T-cell (primary cell): Measurements from ENCODE around the gene EHBP1L1. TPM values are rescaled to one million over a fixed set of nuclear protein-coding genes. Genes with fewer than 3 reads are reported as not detected.

ENCODE experiments used
- ATAC-seq, 4 experiments: fragments of 200-7000 bp in 3 of 4; fragments of 150-1000 bp in 1 of 4; cut with Tn5 transposase; replicated peaks in 1 of 4; 1 replicate in 3 of 4; 2 replicates in 1 of 4; pipeline ENCODE4 v1.10.0; 2021; ENCODE audit warnings: moderate library complexity in 3 of 4, mild to moderate bottlenecking in 2 of 4, moderate number of reproducible peaks in 1 of 4
- CTCF ChIA-PET, 2 donors: fragments of 300-600 bp; sonication (Branson Sonifier 250); formaldehyde crosslinking; loops; one replicate each; lab custom pipeline; 2022; ENCODE audit warnings: antibody characterized with exemption in 2 of 2; lab: Charles Lee
- POLR2A ChIA-PET, 2 donors: fragments of 300-600 bp; sonication (Branson Sonifier 250); formaldehyde crosslinking; loops; one replicate each; lab custom pipeline; 2022; ENCODE audit warnings: antibody characterized with exemption in 2 of 2; lab: Charles Lee
- DNase-seq, 35 experiments: peaks; one replicate each; pipeline versions ENCODE4 v3.0.0 to v3.0.0-alpha.2; 2013 to 2023
- H3K27ac ChIP-seq: one replicate; pipeline ENCODE4 v1.5.1; 2013; ENCODE audit warnings: low read length
- H3K27me3 ChIP-seq, 2 experiments: replicated peaks in 1 of 2; 1 replicate in 1 of 2; 2 replicates in 1 of 2; pipeline versions ENCODE4 v1.6.1 to v1.7.0; 2013; ENCODE audit warnings: low read length in 1 of 2, mixed read lengths in 1 of 2; ENCODE audit not compliant: control insufficient read depth in 2 of 2, insufficient read depth in 2 of 2; ENCODE audit errors: extremely low read depth in 1 of 2
- H3K36me3 ChIP-seq, 2 donors: 1 replicate in 1 of 2; 2 replicates in 1 of 2; pipeline versions ENCODE4 v1.6.1 to v1.7.0; 2013; ENCODE audit warnings: low read length in 1 of 2; ENCODE audit not compliant: control insufficient read depth in 2 of 2, insufficient read depth in 1 of 2; ENCODE audit errors: extremely low read depth in 1 of 2
- H3K4me1 ChIP-seq, 2 experiments: 1 replicate in 1 of 2; 2 replicates in 1 of 2; pipeline versions ENCODE4 v1.6.1 to v1.7.0; 2013; ENCODE audit warnings: low read length in 2 of 2, mixed read lengths in 1 of 2; ENCODE audit not compliant: insufficient read depth in 2 of 2, control insufficient read depth in 1 of 2; ENCODE audit errors: extremely low read depth in 1 of 2
- H3K4me3 ChIP-seq, 2 donors: 1 replicate in 1 of 2; 2 replicates in 1 of 2; pipeline versions ENCODE4 v1.5.1 to v1.7.0; 2013; ENCODE audit warnings: mild to moderate bottlenecking in 2 of 2, low read length in 1 of 2, moderate library complexity in 1 of 2; ENCODE audit not compliant: control insufficient read depth in 1 of 2; ENCODE audit errors: extremely low read depth in 1 of 2
- H3K9me3 ChIP-seq: 2 replicates; pipeline ENCODE4 v1.7.0; 2013
- H3K27ac Mint-ChIP-seq, 2 donors: one replicate each; pipeline ENCODE4 v1.8.0; 2020 to 2021; ENCODE audit warnings: mild to moderate bottlenecking in 2 of 2, mixed read lengths in 2 of 2
- H3K27me3 Mint-ChIP-seq, 2 donors: one replicate each; pipeline ENCODE4 v1.8.0; 2021 to 2022; ENCODE audit warnings: mixed read lengths in 2 of 2
- H3K36me3 Mint-ChIP-seq: one replicate; pipeline ENCODE4 v1.8.0; 2021; ENCODE audit warnings: mixed read lengths
- H3K4me1 Mint-ChIP-seq, 3 donors: one replicate each; pipeline ENCODE4 v1.8.0; 2020 to 2022; ENCODE audit warnings: mixed read lengths in 3 of 3, mild to moderate bottlenecking in 1 of 3
- H3K4me3 Mint-ChIP-seq, 3 donors: one replicate each; pipeline ENCODE4 v1.8.0; 2020 to 2022; ENCODE audit warnings: mild to moderate bottlenecking in 3 of 3, mixed read lengths in 3 of 3, moderate library complexity in 3 of 3
- H3K9me3 Mint-ChIP-seq, 3 donors: one replicate each; pipeline ENCODE4 v1.8.0; 2020 to 2022; ENCODE audit warnings: mixed read lengths in 3 of 3
- WGBS: methylation state at CpG from one replicate; pipeline ENCODE4 v1.1.5; 2013; ENCODE audit warnings: missing lambda C conversion rate; ENCODE audit not compliant: insufficient coverage; 5-methylcytosine and 5-hydroxymethylcytosine counted together
- total RNA-seq, 35 experiments: library from RNA in 6 of 35; stranded (reverse) in 6 of 35; fragments of 120-200 nt in 1 of 35; gene quantifications; one replicate each; pipeline versions ENCODE4 v1.2.1 to v1.2.4 and lab custom pipeline; 2013 to 2026

EHBP1L1 gene
- total RNA-seq, 5 donors from 2014 or later (not counting 1 experiment from before 2014, with no cell fraction given) = 115 to 170 (median 150) TPM

DNA sequence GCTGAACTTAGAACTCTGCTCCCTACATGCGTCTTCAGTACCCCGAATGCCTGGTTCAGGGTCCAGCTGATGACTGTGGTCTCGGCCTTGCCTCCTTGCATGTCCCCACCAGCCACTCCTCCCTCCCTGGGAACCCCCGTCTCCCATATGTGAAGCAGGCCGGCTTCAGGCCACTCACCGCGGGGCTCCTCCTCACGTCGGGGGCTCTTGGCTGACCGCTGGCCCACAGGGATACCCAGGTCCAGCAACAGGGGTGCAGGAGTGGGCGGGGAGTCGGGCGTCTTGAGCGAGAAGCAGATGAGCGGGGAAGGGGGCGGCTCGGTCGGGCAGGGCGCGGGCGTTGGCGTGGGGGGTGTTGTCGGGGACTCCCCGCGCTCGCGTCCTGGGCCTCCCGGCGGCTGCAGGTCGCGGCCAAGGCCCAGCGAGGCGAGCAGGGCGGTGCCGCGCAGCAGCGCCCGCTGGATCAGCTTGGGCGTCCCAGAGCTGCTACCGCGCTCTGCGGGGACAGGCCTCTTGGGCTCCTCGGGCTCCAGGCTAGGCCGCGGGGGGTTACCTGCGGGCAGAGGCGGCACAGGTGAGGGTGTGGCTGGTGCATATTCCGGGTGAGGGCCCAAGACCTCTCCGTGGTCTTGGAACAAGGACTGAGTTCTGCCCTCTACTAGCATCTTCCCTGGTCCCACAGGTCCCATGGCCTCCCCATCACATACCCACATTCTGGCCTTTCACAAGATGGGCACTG, 23.5 kb downstream of the EHBP1L1 start:
- Mint-ChIP-seq H3K4me1 (peaks cover 6 to 14% (median 11%) of the 10 kb centered on the region in 3 donors), H3K36me3 (peaks cover 18% of the 10 kb centered on the region), H3K27ac (no peak overlapping the region), H3K27me3 (no peaks in the 10 kb centered on the region), H3K4me3 (no peak overlapping the region), H3K9me3 (no peaks in the 10 kb centered on the region)
- Histone ChIP-seq H3K9me3 (no peaks in the 10 kb centered on the region), H3K4me3 (no peak overlapping the region), H3K27ac (no peak overlapping the region), H3K4me1 (peaks cover 0 to 18% of the 10 kb centered on the region in 2 experiments), H3K36me3 (peaks cover 16 to 33% of the 10 kb centered on the region in 2 donors), H3K27me3 (no peaks in the 10 kb centered on the region)
- no peak for DNase-seq
- no peak for ATAC-seq
- 95% methylated on average over 44 of the region's 49 CpGs for WGBS
- ChIA-PET POLR2A (no interaction called here), CTCF (no interaction called here)

DNA sequence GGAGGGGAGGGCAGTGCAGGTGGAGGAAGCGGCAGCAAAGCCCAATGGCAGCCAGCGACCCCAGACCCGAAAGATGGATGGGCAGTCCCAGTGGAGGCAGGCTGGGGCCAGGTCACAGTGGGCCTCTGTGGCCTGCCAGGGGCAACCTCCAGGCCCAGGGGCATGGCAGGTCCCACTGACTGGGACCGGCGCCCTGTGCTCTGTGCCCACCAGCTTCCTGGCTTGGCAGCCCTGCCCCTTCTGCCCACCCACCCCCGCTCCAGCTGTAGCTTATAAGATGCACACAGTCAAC, 24.0 kb downstream of the EHBP1L1 start:
- Mint-ChIP-seq H3K4me3 (no peak overlapping the region), H3K9me3 (no peaks in the 10 kb centered on the region), H3K4me1 (peaks cover 4 to 10% (median 9%) of the 10 kb centered on the region in 3 donors), H3K36me3 (peaks cover 18% of the 10 kb centered on the region), H3K27ac (no peak overlapping the region), H3K27me3 (no peaks in the 10 kb centered on the region)
- Histone ChIP-seq H3K27me3 (no peaks in the 10 kb centered on the region), H3K36me3 (peaks cover 16 to 35% of the 10 kb centered on the region in 2 donors), H3K27ac (no peak overlapping the region), H3K4me3 (no peak overlapping the region), H3K9me3 (no peaks in the 10 kb centered on the region), H3K4me1 (peaks cover 0 to 14% of the 10 kb centered on the region in 2 experiments)
- no peak for DNase-seq
- ChIA-PET CTCF (no interaction called here), POLR2A (no interaction called here)
- ATAC-seq = no peak
- WGBS = 98% methylated on average over 3 of the region's 6 CpGs

DNA sequence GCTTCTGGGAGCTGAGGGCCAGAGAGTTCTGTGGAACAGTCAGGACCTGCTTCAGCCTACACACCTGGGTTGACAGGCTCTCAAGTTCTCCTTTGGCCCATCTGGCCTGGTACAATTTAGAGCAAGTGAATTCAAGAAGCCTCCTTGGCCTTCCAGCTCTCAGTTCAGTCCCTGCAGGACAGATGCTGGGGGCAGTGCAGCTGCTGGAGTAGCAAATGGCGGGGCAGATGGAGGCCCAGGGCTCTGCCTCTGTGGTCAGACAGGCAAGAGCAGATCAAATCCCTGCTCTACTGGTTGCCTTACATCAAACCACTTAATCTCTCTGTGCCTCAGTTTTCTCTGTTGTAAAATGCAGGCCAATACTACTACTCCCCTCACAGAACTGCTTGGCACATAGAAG, 28.4 kb downstream of the EHBP1L1 start:
- Histone ChIP-seq H3K4me1 (no peaks in the 10 kb centered on the region), H3K27ac (no peak overlapping the region), H3K27me3 (no peaks in the 10 kb centered on the region), H3K4me3 (no peak overlapping the region), H3K36me3 (peaks cover 8 to 56% of the 10 kb centered on the region in 2 donors), H3K9me3 (no peaks in the 10 kb centered on the region)
- Mint-ChIP-seq H3K27me3 (no peaks in the 10 kb centered on the region), H3K27ac (no peak overlapping the region), H3K4me1 (peaks cover 6 to 7% (median 6%) of the 10 kb centered on the region in 3 donors), H3K4me3 (no peak overlapping the region), H3K36me3 (peaks cover 22% of the 10 kb centered on the region), H3K9me3 (no peaks in the 10 kb centered on the region)
- WGBS = 100% methylated on average over 1 of the region's 1 CpG
- ATAC-seq (no peak), DNase-seq (no peak)
- CTCF ChIA-PET = interaction anchor here (0.6 kb wide), 2 partner anchors 143 to 243 kb away, joined by 4 to 5 read pairs; no protein-coding TSS in a partner anchor
- POLR2A ChIA-PET = interaction anchor here in 1 of 2 donors (0.6 kb wide), 2 partner anchors 9 to 376 kb away, joined by 3 read pairs; partner anchors contain the start of gene KCNK7

DNA sequence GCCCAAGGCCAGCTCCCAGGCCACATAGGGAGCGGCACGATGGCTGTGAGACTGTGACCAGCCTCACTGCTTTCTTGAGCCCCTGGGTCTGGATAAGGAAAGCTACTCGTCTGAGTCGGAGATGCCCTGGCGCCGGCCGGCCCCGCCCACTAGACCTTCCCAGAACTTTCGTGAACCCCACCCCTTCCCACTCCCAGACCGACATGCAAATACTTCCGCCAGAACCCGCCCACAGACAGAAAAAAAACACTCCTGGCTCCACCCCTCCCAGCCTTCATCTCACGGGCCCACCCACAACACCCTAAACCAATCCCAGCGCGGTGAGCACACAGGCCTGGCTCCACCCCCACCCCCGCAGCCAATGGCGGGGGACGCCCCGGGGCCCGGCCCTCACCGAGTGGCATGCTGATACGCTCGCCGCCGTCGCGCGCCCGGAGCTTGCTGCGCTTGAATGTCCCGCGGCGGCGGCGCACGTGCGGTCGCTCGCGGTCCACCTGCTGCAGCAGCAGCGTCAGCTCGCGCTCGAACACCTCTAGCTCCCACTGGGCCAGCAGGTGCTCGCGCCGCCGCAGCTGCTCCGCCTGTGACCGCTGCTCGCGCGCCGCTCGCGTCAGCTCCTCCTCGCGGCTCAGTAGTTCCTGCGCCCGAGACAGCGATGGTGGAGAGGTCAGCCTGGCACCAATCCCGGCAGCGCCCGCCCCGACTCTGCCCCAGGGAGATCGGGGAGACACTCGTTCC, 31.2 kb downstream of the EHBP1L1 start:
- Mint-ChIP-seq H3K4me3 (no peak overlapping the region), H3K27ac (no peak overlapping the region), H3K27me3 (no peaks in the 10 kb centered on the region), H3K36me3 (peaks cover 23% of the 10 kb centered on the region), H3K4me1 (peaks cover 31 to 34% (median 33%) of the 10 kb centered on the region in 3 donors), H3K9me3 (no peaks in the 10 kb centered on the region)
- Histone ChIP-seq H3K4me3 (no peak overlapping the region), H3K27me3 (no peaks in the 10 kb centered on the region), H3K4me1 (peaks cover 15 to 26% of the 10 kb centered on the region in 2 experiments), H3K27ac (no peak overlapping the region), H3K36me3 (peaks cover 14 to 61% of the 10 kb centered on the region in 2 donors), H3K9me3 (no peaks in the 10 kb centered on the region)
- ATAC-seq (peak in 1 of 4 experiments; percentile 42), DNase-seq (peak in 1 of 35 experiments; percentile 22)
- 92% methylated on average over 56 of the region's 67 CpGs for WGBS
- POLR2A ChIA-PET = no interaction called here
- CTCF ChIA-PET = no interaction called here

DNA sequence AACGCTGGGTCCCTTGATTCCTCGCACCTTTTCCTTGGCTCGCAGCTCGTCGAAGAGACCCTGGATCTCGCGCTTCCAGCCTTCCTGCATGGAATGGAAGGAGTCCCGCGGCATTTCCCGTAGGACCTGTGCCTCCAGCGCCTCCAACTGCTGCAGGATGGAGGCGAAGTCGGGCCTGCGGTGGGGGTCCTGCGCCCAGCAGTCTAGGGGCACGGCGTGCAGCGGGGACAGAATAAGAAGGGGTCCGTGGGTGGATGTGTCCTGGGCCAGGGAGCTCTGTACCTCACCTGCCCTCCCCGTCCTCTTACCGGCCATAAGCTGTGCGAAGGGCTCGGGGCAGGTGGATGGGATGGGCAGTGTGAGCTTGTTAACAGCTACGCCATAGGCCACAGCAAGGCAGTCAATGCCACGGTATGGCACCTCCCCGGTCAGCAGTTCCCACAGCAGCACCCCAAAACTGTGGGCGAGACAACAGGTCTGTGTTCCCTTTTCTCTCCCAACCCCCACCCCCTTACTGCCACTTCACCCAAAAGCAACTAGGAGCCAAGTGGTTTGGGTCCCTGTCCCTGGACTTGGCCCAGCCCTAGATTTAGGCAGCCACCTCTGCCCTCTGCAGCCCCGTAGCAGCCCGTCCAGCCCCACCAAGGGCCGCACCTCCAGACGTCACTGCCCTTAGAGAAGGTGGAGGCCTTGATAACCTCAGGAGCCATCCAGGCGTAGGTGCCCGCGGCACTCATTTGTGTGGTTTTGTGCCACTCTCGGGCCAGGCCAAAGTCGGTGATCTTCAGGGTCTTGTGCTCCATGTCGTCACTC, 32.0 kb downstream of the EHBP1L1 start:
- CTCF ChIA-PET = no interaction called here
- Histone ChIP-seq H3K36me3 (peaks cover 14 to 66% of the 10 kb centered on the region in 2 donors), H3K27me3 (no peaks in the 10 kb centered on the region), H3K9me3 (no peaks in the 10 kb centered on the region), H3K4me1 (peaks cover 23 to 34% of the 10 kb centered on the region in 2 experiments), H3K4me3 (no peak overlapping the region), H3K27ac (no peak overlapping the region)
- Mint-ChIP-seq H3K27me3 (no peaks in the 10 kb centered on the region), H3K36me3 (peaks cover 23% of the 10 kb centered on the region), H3K9me3 (no peaks in the 10 kb centered on the region), H3K4me3 (no peak overlapping the region), H3K27ac (peak overlapping the region in 1 of 2 donors; percentile 6), H3K4me1 (peaks cover 39 to 42% (median 40%) of the 10 kb centered on the region in 3 donors)
- no peak for ATAC-seq
- DNase-seq = no peak
- WGBS = 98% methylated on average over 36 of the region's 37 CpGs
- POLR2A ChIA-PET = no interaction called here

DNA sequence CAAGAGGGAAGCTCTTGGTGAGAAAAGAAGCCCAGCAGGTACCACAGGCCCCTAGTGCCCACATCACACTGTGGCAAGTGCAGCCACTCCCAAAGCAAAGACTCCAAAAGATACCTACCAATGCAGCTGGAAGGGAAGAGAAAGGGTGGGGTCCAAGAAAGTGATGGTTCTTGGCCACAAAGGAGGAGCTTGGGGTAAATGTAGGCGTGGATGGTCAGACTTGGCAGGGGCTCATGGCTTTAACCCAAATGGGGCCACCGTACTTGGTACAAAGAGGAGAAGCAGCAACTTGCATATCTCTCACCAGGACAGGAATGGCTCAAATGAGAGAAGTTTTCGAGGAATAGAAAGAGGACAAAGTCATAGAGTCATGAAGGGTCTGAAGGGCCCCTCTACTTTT, 33.4 kb downstream of the EHBP1L1 start:
- Mint-ChIP-seq H3K4me3 (no peak overlapping the region), H3K27me3 (no peaks in the 10 kb centered on the region), H3K27ac (peak overlapping the region; percentile 68 to 79), H3K36me3 (peaks cover 19% of the 10 kb centered on the region), H3K9me3 (no peaks in the 10 kb centered on the region), H3K4me1 (peaks cover 43 to 49% (median 44%) of the 10 kb centered on the region in 3 donors)
- H3K4me1 ChIP-seq = peaks cover 26 to 44% of the 10 kb centered on the region in 2 experiments
- DNase-seq = no peak
- no peak overlapping the region for H3K27ac ChIP-seq
- WGBS = 89% methylated on average over 3 of the region's 3 CpGs
- H3K4me3 ChIP-seq = no peak overlapping the region
- H3K9me3 ChIP-seq = no peaks in the 10 kb centered on the region
- ChIA-PET CTCF (no interaction called here), POLR2A (interaction anchor here in 1 of 2 donors (0.6 kb wide), 1 partner anchor 105 kb away, joined by 3 read pairs; no protein-coding TSS in a partner anchor)
- H3K36me3 ChIP-seq = peaks cover 11 to 56% of the 10 kb centered on the region in 2 donors
- H3K27me3 ChIP-seq = no peaks in the 10 kb centered on the region
- ATAC-seq = no peak
